H9 (cell line): ENCODE data around the gene KLRC3. TPM values are rescaled to one million over a fixed set of nuclear protein-coding genes. Genes with fewer than 3 reads are reported as not detected.
"Not testable (repeated sequence)": the region's sequence is repeated elsewhere in the genome, so short reads cannot be mapped to it uniquely, and the experiment has no call there.

Experiments used
- DNase-seq: peaks from one replicate; pipeline ENCODE4 v3.0.0-alpha.2; 2017
- H2AFZ ChIP-seq: one replicate; pipeline ENCODE4 v1.6.1; 2013; ENCODE audit warnings: mild to moderate bottlenecking, low read length, control low read depth, moderate library complexity
- H2AK5ac ChIP-seq: 2 replicates; pipeline ENCODE4 v1.6.1; 2013; ENCODE audit warnings: low read length, control low read depth, mixed read lengths; ENCODE audit not compliant: insufficient read length
- H2BK120ac ChIP-seq: one replicate; pipeline ENCODE4 v1.6.1; 2013; ENCODE audit warnings: low read depth, mild to moderate bottlenecking, low read length, control low read depth, inconsistent platforms; ENCODE audit not compliant: poor library complexity, severe bottlenecking
- H2BK12ac ChIP-seq: 2 replicates; pipeline ENCODE4 v1.6.1; 2013; ENCODE audit warnings: low read length, control low read depth, mixed read lengths, low read depth; ENCODE audit not compliant: insufficient read length
- H2BK15ac ChIP-seq: 2 replicates; pipeline ENCODE4 v1.6.1; 2013; ENCODE audit warnings: low read depth, low read length, control low read depth
- H2BK20ac ChIP-seq: one replicate; pipeline ENCODE4 v1.6.1; 2013; ENCODE audit warnings: low read depth, mild to moderate bottlenecking, low read length, control low read depth, inconsistent platforms; ENCODE audit not compliant: poor library complexity, severe bottlenecking
- H2BK5ac ChIP-seq: 2 replicates; pipeline ENCODE4 v1.6.1; 2013; ENCODE audit warnings: low read length, control low read depth, mixed read lengths; ENCODE audit not compliant: insufficient read length
- H3K14ac ChIP-seq: 2 replicates; pipeline ENCODE4 v1.6.1; 2013; ENCODE audit warnings: low read length, control low read depth; ENCODE audit not compliant: insufficient read depth
- H3K18ac ChIP-seq: 2 replicates; pipeline ENCODE4 v1.6.1; 2013; ENCODE audit warnings: low read depth, mild to moderate bottlenecking, mixed read lengths, low read length, control low read depth; ENCODE audit not compliant: insufficient read length
- H3K23ac ChIP-seq: 2 replicates; pipeline ENCODE4 v1.6.1; 2013; ENCODE audit warnings: low read length, control low read depth, mixed read lengths, low read depth; ENCODE audit not compliant: insufficient read length
- H3K23me2 ChIP-seq: 2 replicates; pipeline ENCODE4 v1.6.1; 2013; ENCODE audit warnings: low read depth, mild to moderate bottlenecking, mixed read lengths, low read length, control low read depth; ENCODE audit not compliant: insufficient read length, poor library complexity, severe bottlenecking
- H3K27ac ChIP-seq: 2 replicates; pipeline ENCODE4 v1.5.1; 2013; ENCODE audit warnings: low read length, control low read depth, mixed read lengths, low read depth; ENCODE audit not compliant: insufficient read length
- H3K27me3 ChIP-seq: 2 replicates; pipeline ENCODE4 v1.6.1; 2013; ENCODE audit warnings: low read length, control low read depth, inconsistent platforms; ENCODE audit not compliant: insufficient read depth
- H3K4ac ChIP-seq: 2 replicates; pipeline ENCODE4 v1.6.1; 2013; ENCODE audit warnings: low read depth, mild to moderate bottlenecking, control low read depth, inconsistent platforms, low read length, moderate library complexity
- H3K4me1 ChIP-seq: 2 replicates; pipeline ENCODE4 v1.6.1; 2013; ENCODE audit warnings: low read length, control low read depth, inconsistent platforms; ENCODE audit not compliant: insufficient read depth
- H3K4me2 ChIP-seq: 2 replicates; pipeline ENCODE4 v1.6.1; 2013; ENCODE audit warnings: low read length, control low read depth, mixed read lengths; ENCODE audit not compliant: insufficient read length, insufficient read depth
- H3K56ac ChIP-seq: 2 replicates; pipeline ENCODE4 v1.6.1; 2013; ENCODE audit warnings: low read depth, mild to moderate bottlenecking, mixed read lengths, low read length, control low read depth; ENCODE audit not compliant: insufficient read length
- H3K79me1 ChIP-seq: 2 replicates; pipeline ENCODE4 v1.6.1; 2013; ENCODE audit warnings: low read depth, mild to moderate bottlenecking, moderate library complexity, low read length, control low read depth, inconsistent platforms; ENCODE audit not compliant: insufficient read depth, poor library complexity, severe bottlenecking
- H3K79me2 ChIP-seq: 2 replicates; pipeline ENCODE4 v1.6.1; 2013; ENCODE audit warnings: low read length, control low read depth, inconsistent platforms; ENCODE audit not compliant: insufficient read depth
- H3K9ac ChIP-seq: 2 replicates; pipeline ENCODE4 v1.6.1; 2013; ENCODE audit warnings: low read length, control low read depth, mixed read lengths; ENCODE audit not compliant: insufficient read length; ENCODE audit errors: extremely low read depth
- H3K9me3 ChIP-seq: one replicate; pipeline ENCODE4 v1.6.1; 2013; ENCODE audit warnings: low read depth, low read length, inconsistent platforms; ENCODE audit not compliant: control insufficient read depth
- H3T11ph ChIP-seq: one replicate; pipeline ENCODE4 v1.6.1; 2013; ENCODE audit warnings: mild to moderate bottlenecking, low read length, control low read depth, inconsistent platforms
- H4K20me1 ChIP-seq: one replicate; pipeline ENCODE4 v1.6.1; 2013; ENCODE audit not compliant: control insufficient read depth, insufficient read length, insufficient read depth
- H4K5ac ChIP-seq: 2 replicates; pipeline ENCODE4 v1.6.1; 2013; ENCODE audit warnings: low read depth, mild to moderate bottlenecking, mixed read lengths, low read length, control low read depth; ENCODE audit not compliant: insufficient read length
- H4K8ac ChIP-seq: replicated peaks from 2 replicates; pipeline ENCODE4 v1.6.1; 2013; ENCODE audit warnings: low read length, control low read depth, mixed read lengths, low read depth; ENCODE audit not compliant: insufficient read length
- H4K91ac ChIP-seq: 2 replicates; pipeline ENCODE4 v1.6.1; 2013; ENCODE audit warnings: low read depth, mild to moderate bottlenecking, moderate library complexity, mixed read lengths, low read length, control low read depth; ENCODE audit not compliant: insufficient read length
- H3K27ac Mint-ChIP-seq, 3 experiments: 2 replicates in 2 of 3; 3 replicates in 1 of 3; pipeline ENCODE4 v1.8.0; 2020 to 2021; ENCODE audit warnings: mixed read lengths in 3 of 3, mild to moderate bottlenecking in 1 of 3, moderate library complexity in 1 of 3
- H3K27me3 Mint-ChIP-seq: 2 replicates; pipeline ENCODE4 v1.8.0; 2021; ENCODE audit warnings: low read depth, mild to moderate bottlenecking, moderate library complexity, mixed read lengths
- H3K36me3 Mint-ChIP-seq, 3 experiments: 2 replicates in 2 of 3; 3 replicates in 1 of 3; pipeline ENCODE4 v1.8.0; 2020 to 2021; ENCODE audit warnings: low read depth in 3 of 3, mixed read lengths in 3 of 3; ENCODE audit not compliant: insufficient read depth in 1 of 3
- H3K4me1 Mint-ChIP-seq, 2 experiments: 2 replicates each; pipeline ENCODE4 v1.8.0; 2020; ENCODE audit warnings: mixed read lengths in 2 of 2
- H3K4me3 Mint-ChIP-seq, 2 experiments: 2 replicates in 1 of 2; 3 replicates in 1 of 2; pipeline ENCODE4 v1.8.0; 2020 to 2021; ENCODE audit warnings: mild to moderate bottlenecking in 2 of 2, mixed read lengths in 2 of 2, moderate library complexity in 1 of 2
- H3K9me3 Mint-ChIP-seq, 2 experiments: 2 replicates in 1 of 2; 3 replicates in 1 of 2; pipeline ENCODE4 v1.8.0; 2020; ENCODE audit warnings: mild to moderate bottlenecking in 2 of 2, mixed read lengths in 2 of 2, moderate library complexity in 1 of 2
- CTCF ChIP-seq: fragments of 200-600 bp; sonication (generic); conservative IDR thresholded peaks from 3 replicates; pipeline ENCODE4 v1.8.0; 2021; ENCODE audit warnings: antibody characterized with exemption, mild to moderate bottlenecking
- WGBS: extraction: QIAGEN DNeasy Blood & Tissue Kit; methylation state at CpG from one replicate; pipeline ENCODE4 v1.1.7; 2013; ENCODE audit warnings: missing lambda C conversion rate, low lambda C conversion rate, mixed read lengths; ENCODE audit not compliant: insufficient read length; ENCODE audit errors: extremely low coverage; 5-methylcytosine and 5-hydroxymethylcytosine counted together
- total RNA-seq: library from RNA; stranded (reverse); gene quantifications from 2 replicates; pipeline ENCODE4 v1.2.1, GENCODE V29; 2021

The KLRC3 gene
- total RNA-seq, 1 experiment from 2014 or later = not detected

DNA sequence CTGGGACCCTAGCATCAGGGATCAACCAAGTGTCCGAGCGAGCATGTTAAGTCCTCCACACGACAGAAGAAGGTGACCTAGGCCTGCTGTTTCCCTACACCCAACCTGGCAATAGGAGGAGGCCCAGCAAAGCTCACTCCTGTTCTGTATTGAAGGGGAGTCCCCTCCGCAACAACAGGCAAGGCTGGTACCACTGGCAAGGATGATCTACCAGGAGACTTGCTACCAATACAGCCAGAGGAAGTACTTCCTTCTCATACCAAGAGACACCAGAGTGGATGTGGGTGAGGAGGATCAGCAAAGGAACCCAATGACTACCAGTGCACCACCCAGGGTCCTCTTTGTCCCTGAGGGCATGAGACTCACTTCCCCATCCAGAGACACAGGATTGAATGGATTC is 27.8 kb upstream of the KLRC3 start:
- no peaks in the 10 kb centered on the region for H3K4me1 Mint-ChIP-seq
- H3K79me1 ChIP-seq = no peaks in the 10 kb centered on the region
- no peak overlapping the region for H3T11ph ChIP-seq
- no peaks in the 10 kb centered on the region for H3K9me3 Mint-ChIP-seq
- H3K79me2 ChIP-seq = no peaks in the 10 kb centered on the region
- no peak overlapping the region for H2BK20ac ChIP-seq
- no peak overlapping the region for H4K91ac ChIP-seq
- H3K4me2 ChIP-seq = no peak overlapping the region
- H3K56ac ChIP-seq = no peak overlapping the region
- no peak overlapping the region for H3K23ac ChIP-seq
- H3K18ac ChIP-seq = no peak overlapping the region
- no peaks in the 10 kb centered on the region for H4K20me1 ChIP-seq
- H2AFZ ChIP-seq = no peak overlapping the region
- no peak overlapping the region for H4K8ac ChIP-seq
- H2BK5ac ChIP-seq = no peak overlapping the region
- no peak overlapping the region for H3K4me3 Mint-ChIP-seq
- H2AK5ac ChIP-seq = no peak overlapping the region
- no peaks in the 10 kb centered on the region for H3K36me3 Mint-ChIP-seq
- no peak overlapping the region for H3K4ac ChIP-seq
- H4K5ac ChIP-seq = no peak overlapping the region
- H3K9me3 ChIP-seq = no peaks in the 10 kb centered on the region
- no CpG with 5 or more reads among the region's 4 CpGs for WGBS
- no peak overlapping the region for H3K9ac ChIP-seq
- no peak overlapping the region for H3K27ac Mint-ChIP-seq
- H3K27me3 Mint-ChIP-seq = no peaks in the 10 kb centered on the region
- no peak overlapping the region for H3K27ac ChIP-seq
- H3K23me2 ChIP-seq = no peaks in the 10 kb centered on the region
- H2BK12ac ChIP-seq = no peak overlapping the region
- H2BK15ac ChIP-seq = no peak overlapping the region
- no peak for DNase-seq
- TF ChIP-seq CTCF = no peak
- H3K14ac ChIP-seq = no peak overlapping the region
- H3K27me3 ChIP-seq = no peaks in the 10 kb centered on the region
- no peak overlapping the region for H2BK120ac ChIP-seq
- H3K4me1 ChIP-seq = no peaks in the 10 kb centered on the region

- not testable (repeated sequence) for H4K5ac ChIP-seq, H3K27ac ChIP-seq, H2BK5ac ChIP-seq, H3K27me3 ChIP-seq, H2BK20ac ChIP-seq, H3K23me2 ChIP-seq, H3K23ac ChIP-seq, H3K4me2 ChIP-seq, H3K18ac ChIP-seq, H4K20me1 ChIP-seq, H3K27me3 Mint-ChIP-seq, H2BK120ac ChIP-seq, H4K8ac ChIP-seq, H2AK5ac ChIP-seq, H3K36me3 Mint-ChIP-seq, H3K4me1 Mint-ChIP-seq, H3K9ac ChIP-seq, H3T11ph ChIP-seq, H3K4ac ChIP-seq, H3K14ac ChIP-seq, H3K27ac Mint-ChIP-seq, H3K79me2 ChIP-seq, H3K79me1 ChIP-seq, H2BK12ac ChIP-seq, H3K9me3 Mint-ChIP-seq, H2BK15ac ChIP-seq, H3K4me3 Mint-ChIP-seq, H3K56ac ChIP-seq, H3K9me3 ChIP-seq, H3K4me1 ChIP-seq, DNase-seq, H2AFZ ChIP-seq, H4K91ac ChIP-seq
- WGBS = no CpG with 5 or more reads among the region's 5 CpGs
These were observed 25.7 kb upstream of the KLRC3 start for GRCh38 chr12:10446052-10446451.
